NCI-H1930 (cell line): ENCODE data around the gene CTNNA2.
"Not testable (repeated sequence)": the region's sequence is repeated elsewhere in the genome, so short reads cannot be mapped to it uniquely, and the experiment has no call there.

Experiments
- DNase-seq, 2 experiments: peaks; one replicate each; lab custom pipeline; 2025; lab: John Stamatoyannopoulos, UW

CTNNA2 gene

GRCh38 chr2:80091237-80091636, 578.4 kb downstream of the CTNNA2 start:
- no peak for DNase-seq

- no peak for DNase-seq
Observed at GRCh38 chr2:80092474-80092873, 579.6 kb downstream of the CTNNA2 start.

GRCh38 chr2:80098503-80098902, 585.7 kb downstream of the CTNNA2 start:
- DNase-seq, result not testable (repeated sequence)

- DNase-seq, result no peak
Observed at GRCh38 chr2:80102026-80102425, 589.2 kb downstream of the CTNNA2 start.

- no peak for DNase-seq
Observed at GRCh38 chr2:80105015-80105640, 592.3 kb downstream of the CTNNA2 start.

GRCh38 chr2:80111185-80111584, 598.3 kb downstream of the CTNNA2 start:
- DNase-seq, result no peak

GRCh38 chr2:80112790-80113189, 599.9 kb downstream of the CTNNA2 start:
- no peak for DNase-seq

GRCh38 chr2:80113399-80113798, 600.5 kb downstream of the CTNNA2 start:
- DNase-seq, result no peak

- no peak for DNase-seq
Observed at GRCh38 chr2:80114812-80115211, 602.0 kb downstream of the CTNNA2 start.

GRCh38 chr2:80117401-80117800, 604.5 kb downstream of the CTNNA2 start:
- DNase-seq, result no peak

- DNase-seq, result no peak
Observed at GRCh38 chr2:80120866-80121265, 608.0 kb downstream of the CTNNA2 start.

GRCh38 chr2:80122675-80123074, 609.8 kb downstream of the CTNNA2 start:
- no peak for DNase-seq

- no peak for DNase-seq
Observed at GRCh38 chr2:80126596-80127189, 613.8 kb downstream of the CTNNA2 start.

- DNase-seq, result no peak
Observed at GRCh38 chr2:80128080-80128479, 615.2 kb downstream of the CTNNA2 start.

- DNase-seq, result no peak
Observed at GRCh38 chr2:80132281-80132680, 619.4 kb downstream of the CTNNA2 start.

- DNase-seq, result no peak
Observed at GRCh38 chr2:80135001-80135400, 622.1 kb downstream of the CTNNA2 start.

- no peak for DNase-seq
Observed at GRCh38 chr2:80136338-80136737, 623.5 kb downstream of the CTNNA2 start.

GRCh38 chr2:80139001-80139400, 626.1 kb downstream of the CTNNA2 start:
- no peak for DNase-seq

GRCh38 chr2:80141007-80141726, 628.3 kb downstream of the CTNNA2 start:
- DNase-seq, result no peak

GRCh38 chr2:80145499-80145898, 632.6 kb downstream of the CTNNA2 start:
- DNase-seq, result no peak

GRCh38 chr2:80146757-80147156, 633.9 kb downstream of the CTNNA2 start:
- DNase-seq, result not testable (repeated sequence)

GRCh38 chr2:80147690-80148089, 634.8 kb downstream of the CTNNA2 start:
- no peak for DNase-seq

- DNase-seq, result no peak
Observed at GRCh38 chr2:80148906-80149305, 636.1 kb downstream of the CTNNA2 start.
